MM.1S (cell line): Measurements from ENCODE around the gene FLYWCH1.

Experiments
- DNase-seq: peaks from one replicate; pipeline ENCODE4 v3.0.0-alpha.2; 2015
- H2AFZ ChIP-seq: fragments of 300-600 bp; sonication (generic); 2 replicates; pipeline ENCODE4 v1.6.0; 2016; ENCODE audit warnings: antibody characterized with exemption, low read length
- H3F3A ChIP-seq: fragments of 300-600 bp; sonication (generic); 2 replicates; pipeline ENCODE4 v1.6.1; 2016; ENCODE audit warnings: mild to moderate bottlenecking, antibody characterized with exemption, low read length, moderate library complexity, mixed read lengths; ENCODE audit not compliant: insufficient read depth
- H3K27ac ChIP-seq: fragments of 300-600 bp; sonication (generic); 2 replicates; pipeline ENCODE4 v1.5.1; 2016; ENCODE audit warnings: mild to moderate bottlenecking, low read length
- H3K27me3 ChIP-seq: fragments of 300-600 bp; sonication (generic); replicated peaks from 2 replicates; pipeline ENCODE4 v1.6.0; 2016; ENCODE audit warnings: low read length; ENCODE audit not compliant: insufficient read depth
- H3K36me3 ChIP-seq: fragments of 300-600 bp; sonication (generic); replicated peaks from 2 replicates; pipeline ENCODE4 v1.6.1; 2016; ENCODE audit warnings: mild to moderate bottlenecking, low read length, mixed read lengths; ENCODE audit not compliant: insufficient read depth
- H3K4me1 ChIP-seq: fragments of 300-600 bp; sonication (generic); 2 replicates; pipeline ENCODE4 v1.6.1; 2016; ENCODE audit warnings: low read length, mixed read lengths
- H3K4me2 ChIP-seq: fragments of 300-600 bp; sonication (generic); 2 replicates; pipeline ENCODE4 v1.6.0; 2016; ENCODE audit warnings: low read depth, low read length
- H3K4me3 ChIP-seq: fragments of 300-600 bp; sonication (generic); 2 replicates; pipeline ENCODE4 v1.5.1; 2016; ENCODE audit warnings: low read length, mixed read lengths
- H3K79me2 ChIP-seq: fragments of 300-600 bp; sonication (generic); 2 replicates; pipeline ENCODE4 v1.6.1; 2016; ENCODE audit warnings: mixed run types, low read length, mixed read lengths
- H3K9ac ChIP-seq: fragments of 300-600 bp; sonication (generic); 2 replicates; pipeline ENCODE4 v1.6.1; 2016; ENCODE audit warnings: low read length, mixed read lengths
- H3K9me2 ChIP-seq: fragments of 300-600 bp; sonication (generic); replicated peaks from 2 replicates; pipeline ENCODE4 v1.6.1; 2016; ENCODE audit warnings: mild to moderate bottlenecking, low read length, mixed read lengths; ENCODE audit not compliant: insufficient read depth
- H3K9me3 ChIP-seq: fragments of 300-600 bp; sonication (generic); replicated peaks from 2 replicates; pipeline ENCODE4 v1.6.1; 2016; ENCODE audit warnings: mild to moderate bottlenecking, low read length, mixed read lengths; ENCODE audit not compliant: insufficient read depth
- H4K20me1 ChIP-seq: fragments of 300-600 bp; sonication (generic); 2 replicates; pipeline ENCODE4 v1.6.1; 2016; ENCODE audit warnings: mild to moderate bottlenecking, low read length, moderate library complexity, mixed read lengths; ENCODE audit not compliant: insufficient read depth
- EZH2 ChIP-seq: fragments of 300-600 bp; sonication (generic); optimal IDR thresholded peaks from 2 replicates; pipeline ENCODE3; 2017; ENCODE audit warnings: low read depth, mild to moderate bottlenecking, antibody characterized with exemption, low read length, mixed read lengths
- EZH2phosphoT487 ChIP-seq: fragments of 300-600 bp; sonication (generic); IDR thresholded peaks from 2 replicates; pipeline ENCODE4 v1.6.1; 2018; ENCODE audit warnings: antibody characterized with exemption, low read length
- TF ChIP-seq, protein P1 (sequence below): fragments of 300-600 bp; sonication (generic); IDR thresholded peaks from 2 replicates; pipeline ENCODE4 v1.5.1; 2016; ENCODE audit warnings: antibody characterized with exemption, low read length, mixed read lengths

Gene FLYWCH1

GRCh38 chr16:2912330-2913199, 834 bp downstream of the FLYWCH1 start:
- TF ChIP-seq, protein P1, sequence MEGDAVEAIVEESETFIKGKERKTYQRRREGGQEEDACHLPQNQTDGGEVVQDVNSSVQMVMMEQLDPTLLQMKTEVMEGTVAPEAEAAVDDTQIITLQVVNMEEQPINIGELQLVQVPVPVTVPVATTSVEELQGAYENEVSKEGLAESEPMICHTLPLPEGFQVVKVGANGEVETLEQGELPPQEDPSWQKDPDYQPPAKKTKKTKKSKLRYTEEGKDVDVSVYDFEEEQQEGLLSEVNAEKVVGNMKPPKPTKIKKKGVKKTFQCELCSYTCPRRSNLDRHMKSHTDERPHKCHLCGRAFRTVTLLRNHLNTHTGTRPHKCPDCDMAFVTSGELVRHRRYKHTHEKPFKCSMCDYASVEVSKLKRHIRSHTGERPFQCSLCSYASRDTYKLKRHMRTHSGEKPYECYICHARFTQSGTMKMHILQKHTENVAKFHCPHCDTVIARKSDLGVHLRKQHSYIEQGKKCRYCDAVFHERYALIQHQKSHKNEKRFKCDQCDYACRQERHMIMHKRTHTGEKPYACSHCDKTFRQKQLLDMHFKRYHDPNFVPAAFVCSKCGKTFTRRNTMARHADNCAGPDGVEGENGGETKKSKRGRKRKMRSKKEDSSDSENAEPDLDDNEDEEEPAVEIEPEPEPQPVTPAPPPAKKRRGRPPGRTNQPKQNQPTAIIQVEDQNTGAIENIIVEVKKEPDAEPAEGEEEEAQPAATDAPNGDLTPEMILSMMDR: no peak
- TF ChIP-seq EZH2 (no peak), EZH2phosphoT487 (no peak)
- H3K27me3 ChIP-seq: peaks cover 23% of the 10 kb centered on the region

DNA sequence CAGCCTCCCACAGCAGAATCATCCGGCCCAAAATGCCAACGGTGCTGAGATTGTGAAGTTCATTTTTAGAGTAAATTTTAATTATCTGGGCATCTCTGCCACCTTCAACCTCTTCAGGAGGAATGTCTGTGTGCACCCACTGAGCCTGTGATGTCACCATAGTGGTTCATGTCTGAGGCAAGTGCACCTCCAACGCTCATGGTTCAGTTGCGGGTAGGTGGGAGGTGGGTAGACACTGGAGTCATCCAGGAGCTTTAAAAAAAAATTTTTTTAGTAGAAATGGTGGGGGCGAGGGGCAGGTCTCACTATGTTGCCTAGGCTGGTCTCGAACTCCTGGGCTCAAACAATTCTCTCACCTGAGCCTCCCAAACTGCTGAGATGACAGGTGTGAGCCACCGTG, 1.9 kb downstream of the FLYWCH1 start:
- no peak overlapping the region for H2AFZ ChIP-seq
- H3K27me3 ChIP-seq: peaks cover 22% of the 10 kb centered on the region
- peaks cover 29% of the 10 kb centered on the region for H3F3A ChIP-seq
- H3K4me3 ChIP-seq: no peak overlapping the region
- TF ChIP-seq EZH2phosphoT487 (no peak), EZH2 (no peak)
- TF ChIP-seq, protein P1: no peak
- DNase-seq: no peak
- H3K4me1 ChIP-seq: peaks cover 33% of the 10 kb centered on the region
- H3K27ac ChIP-seq: no peak overlapping the region
- no peaks in the 10 kb centered on the region for H3K9me2 ChIP-seq
- no peaks in the 10 kb centered on the region for H3K36me3 ChIP-seq
- no peaks in the 10 kb centered on the region for H4K20me1 ChIP-seq
- no peak overlapping the region for H3K9ac ChIP-seq
- peak overlapping the region; percentile 79; the same call in 1 of the 2 replicates for H3K4me2 ChIP-seq
- H3K79me2 ChIP-seq: peaks cover 23% of the 10 kb centered on the region
- H3K9me3 ChIP-seq: no peaks in the 10 kb centered on the region

More at GRCh38 chr16:2912330-2913199, 834 bp downstream of the FLYWCH1 start:
- DNase-seq: peak; percentile 42
- H3K79me2 ChIP-seq: peaks cover 23% of the 10 kb centered on the region
- H3F3A ChIP-seq: peaks cover 29% of the 10 kb centered on the region
- peak overlapping the region; percentile 66; the same call in 1 of the 2 replicates for H3K9ac ChIP-seq
- no peaks in the 10 kb centered on the region for H3K36me3 ChIP-seq
- peak overlapping the region; percentile 91 for H2AFZ ChIP-seq
- peaks cover 33% of the 10 kb centered on the region for H3K4me1 ChIP-seq
- no peaks in the 10 kb centered on the region for H4K20me1 ChIP-seq
- peak overlapping the region; percentile 79 for H3K4me2 ChIP-seq
- no peak overlapping the region for H3K27ac ChIP-seq
- H3K9me3 ChIP-seq: no peaks in the 10 kb centered on the region
- H3K4me3 ChIP-seq: peak overlapping the region; percentile 98
- no peaks in the 10 kb centered on the region for H3K9me2 ChIP-seq

GRCh38 chr16:2914233-2914632, 2.5 kb downstream of the FLYWCH1 start:
- no peak overlapping the region for H2AFZ ChIP-seq
- H3K27ac ChIP-seq: no peak overlapping the region; the same call in 1 of the 2 replicates
- H3K79me2 ChIP-seq: peaks cover 23% of the 10 kb centered on the region
- no peaks in the 10 kb centered on the region for H3K36me3 ChIP-seq
- TF ChIP-seq, protein P1: no peak
- no peak for TF ChIP-seq EZH2
- no peak for TF ChIP-seq EZH2phosphoT487
- H3K4me2 ChIP-seq: peak overlapping the region; percentile 4; the same call in 1 of the 2 replicates
- H3K9me3 ChIP-seq: no peaks in the 10 kb centered on the region
- no peak for DNase-seq
- H3K27me3 ChIP-seq: peaks cover 16% of the 10 kb centered on the region
- no peaks in the 10 kb centered on the region for H3K9me2 ChIP-seq
- no peak overlapping the region for H3K4me3 ChIP-seq
- peaks cover 33% of the 10 kb centered on the region for H3K4me1 ChIP-seq
- no peak overlapping the region for H3K9ac ChIP-seq
- H4K20me1 ChIP-seq: no peaks in the 10 kb centered on the region
- H3F3A ChIP-seq: peaks cover 29% of the 10 kb centered on the region
